Measurements from ENCODE around the gene SEMA6B. TPM values are rescaled to one million over a fixed set of nuclear protein-coding genes. Genes with fewer than 3 reads are reported as not detected.

The SEMA6B gene
- total and polyA plus RNA-seq, 2 donors (not counting 1 experiment from before 2014, with no cell fraction given) = 0.42 TPM; not detected in 1

- H3K9ac ChIP-seq (ENCODE audit: low read length) = no peak within 1 kb of the TSS
- Mint-ChIP-seq H3K9me3 (ENCODE audit: insufficient read depth) (no peaks in the 10 kb centered on the region), H3K4me1 (peaks cover 9% of the 10 kb centered on the region), H3K27ac (no peak within 1 kb of the TSS), H3K4me3 (peak within 1 kb of the TSS; percentile 44), H3K27me3 (peaks cover 17% of the 10 kb centered on the region)
- ChIA-PET CTCF (interaction anchor here (0.7 to 4.3 kb wide), 3 partner anchors 10 to 538 kb away, joined by 3 to 25 read pairs (median 3); no protein-coding TSS in a partner anchor), POLR2A (no interaction called here)
- TF ChIP-seq CTCF (IDR thresholded peaks at IDR 0.05) = no peak
- no peak for TF ChIP-seq EZH2 (IDR thresholded peaks at IDR 0.05; ENCODE audit: borderline replicate concordance, insufficient read depth, low read depth, low read length, poor library complexity, severe bottlenecking)
- H3K4me3 ChIP-seq (ENCODE audit: control extremely low read depth in 1 of 5, extremely low read depth in 1 of 5, insufficient read depth in 1 of 5, low read depth in 2 of 5, low read length in 4 of 5) = peak within 1 kb of the TSS in 3 of 5 experiments; percentile 7 to 9 (median 8)
- no peaks in the 10 kb centered on the region for H3K36me3 ChIP-seq (replicated peaks in 1 of 2; ENCODE audit: control extremely low read depth in 1 of 2, control insufficient read depth in 1 of 2, extremely low read depth in 1 of 2, insufficient read depth in 2 of 2, low read length in 1 of 2)
- H3K27me3 ChIP-seq (replicated peaks in 1 of 4; ENCODE audit: control extremely low read depth in 1 of 4, control insufficient read depth in 3 of 4, insufficient read depth in 4 of 4, low read length in 3 of 4) = peaks cover 0 to 36% (median 7%) of the 10 kb centered on the region in 4 experiments
- H2AFZ ChIP-seq (ENCODE audit: insufficient read depth, low read depth, low read length, poor library complexity, severe bottlenecking) = peak within 1 kb of the TSS; percentile 10
- DNase-seq (peak; percentile 51), ATAC-seq (ENCODE audit: low read depth) (peak; percentile 66)
- H3K27ac ChIP-seq (ENCODE audit: low read length in 2 of 2) = no peak within 1 kb of the TSS
- intact Hi-C loops (cut with micrococcal nuclease) = no loop called here
- no peaks in the 10 kb centered on the region for H3K79me2 ChIP-seq (ENCODE audit: control insufficient read depth, insufficient read depth, low read length)
- H3K4me1 ChIP-seq (ENCODE audit: control insufficient read depth in 2 of 2, insufficient read depth in 2 of 2, low read length in 2 of 2) = peaks cover 11 to 17% of the 10 kb centered on the region in 2 donors
- no peaks in the 10 kb centered on the region for H4K20me1 ChIP-seq (ENCODE audit: control insufficient read depth, insufficient read depth, low read length, poor library complexity, severe bottlenecking)
- H3K9me3 ChIP-seq (ENCODE audit: control extremely low read depth in 1 of 3, control insufficient read depth in 2 of 3, insufficient read depth in 1 of 3, low read length in 2 of 3) = peaks cover 0 to 26% (median 0%) of the 10 kb centered on the region in 3 donors
- H3K4me2 ChIP-seq (replicated peaks; ENCODE audit: low read depth, low read length, poor library complexity, severe bottlenecking) = peak within 1 kb of the TSS; percentile 52
- WGBS (ENCODE audit: insufficient coverage) = 18% methylated on average over 45 of the region's 49 CpGs
Measured at GRCh38 chr19:4534836-4535658, 24.4 kb downstream of the SEMA6B start, which contains the start of gene PLIN5. Gene PLIN5 (minus strand): TSS chr19:4535224. CDS start chr19:4534074, 1,150 bp downstream.

Measured in B cell (primary cell).